ENCODE results near the gene TBX5.

The TBX5 gene

DNA sequence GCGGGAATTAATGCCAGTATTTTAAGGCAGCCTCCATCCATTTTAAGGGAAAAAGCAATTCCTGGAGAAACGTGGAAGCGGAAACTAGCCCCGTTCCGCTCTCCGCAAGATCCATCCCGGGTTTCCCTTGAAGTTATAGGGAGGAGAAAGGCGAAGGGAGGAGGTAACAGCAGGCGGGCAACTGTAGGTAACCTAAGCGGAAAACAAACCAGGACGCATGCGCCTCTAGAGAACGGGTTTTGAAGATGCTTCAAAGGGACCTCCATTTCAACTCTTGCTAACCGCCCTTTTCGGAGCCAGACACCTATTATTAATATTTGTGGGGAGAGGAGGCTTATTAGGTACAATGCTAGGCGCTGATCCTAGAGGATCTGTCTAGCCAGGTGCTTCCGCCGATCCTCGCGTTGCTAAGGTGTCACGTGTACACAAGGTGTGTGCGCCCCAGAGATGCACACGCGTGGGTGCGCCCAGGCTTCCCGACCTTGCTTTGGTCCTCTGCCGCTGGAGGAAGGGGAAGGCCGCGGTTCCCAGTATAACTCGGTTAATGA is 6.2 kb downstream of the TBX5 start:
- no peaks in the 10 kb centered on the region for H3K9me3 Mint-ChIP-seq
- H3K4me1 Mint-ChIP-seq: no peaks in the 10 kb centered on the region
- ATAC-seq (replicated peaks; ENCODE audit: extremely low read depth, poor library complexity, severe bottlenecking): no peak
- peaks cover 1% of the 10 kb centered on the region for H3K36me3 Mint-ChIP-seq (ENCODE audit: insufficient read depth)
- DNase-seq (ENCODE audit: low spot score in 2 of 2): no peak
- H3K27me3 Mint-ChIP-seq: peaks cover 95% of the 10 kb centered on the region
- H3K4me3 Mint-ChIP-seq: no peak overlapping the region
- H3K27ac Mint-ChIP-seq (ENCODE audit: low read depth): no peak overlapping the region

DNA sequence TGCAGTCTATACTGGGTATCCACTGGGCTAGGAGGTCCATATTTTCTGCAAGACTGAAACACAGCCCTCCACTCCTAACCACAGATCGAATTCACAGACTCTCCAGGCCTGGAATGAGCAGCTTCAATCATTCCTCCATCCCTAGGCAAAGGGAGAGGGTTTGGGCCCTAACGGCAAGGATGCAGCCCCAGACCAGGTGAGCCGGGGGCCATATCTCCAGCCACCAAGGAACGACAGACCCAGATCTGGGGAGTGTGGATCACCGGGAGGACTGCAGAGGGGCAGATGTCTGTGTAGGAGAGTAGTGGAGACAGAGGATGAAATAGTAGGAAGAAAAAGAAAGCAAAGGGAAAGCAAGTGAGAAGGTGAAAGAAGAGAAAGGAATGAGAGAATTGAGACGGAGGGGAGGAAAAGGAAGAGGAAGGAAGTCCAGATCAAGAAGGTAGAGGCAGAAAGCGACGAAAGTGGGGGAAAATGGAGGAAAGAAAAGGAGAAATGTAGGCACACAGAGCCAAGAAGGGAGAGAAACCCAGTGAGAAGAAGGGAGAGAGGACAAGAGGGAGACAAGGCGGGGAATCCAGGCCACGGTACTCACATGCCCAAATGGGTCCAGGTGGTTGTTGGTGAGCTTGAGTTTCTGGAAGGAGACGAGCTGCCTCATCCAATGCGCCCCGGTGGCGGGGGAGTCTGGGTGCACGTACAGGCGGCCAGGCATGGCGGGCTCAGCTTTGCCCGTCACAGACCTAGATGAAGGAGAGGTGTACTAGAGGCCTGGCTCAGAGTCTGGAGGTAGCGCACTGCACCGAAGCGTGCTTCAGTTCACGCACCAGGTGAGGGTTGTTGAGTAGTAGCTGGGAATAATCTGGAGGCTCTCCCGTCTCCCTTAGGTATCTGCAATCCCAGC is 7.7 kb downstream of the TBX5 start:
- H3K27me3 Mint-ChIP-seq: peaks cover 95% of the 10 kb centered on the region
- H3K9me3 Mint-ChIP-seq: no peaks in the 10 kb centered on the region
- DNase-seq (ENCODE audit: low spot score in 2 of 2): no peak
- no peak for ATAC-seq (replicated peaks; ENCODE audit: extremely low read depth, poor library complexity, severe bottlenecking)
- H3K4me3 Mint-ChIP-seq: no peak overlapping the region
- no peaks in the 10 kb centered on the region for H3K36me3 Mint-ChIP-seq (ENCODE audit: insufficient read depth)
- no peaks in the 10 kb centered on the region for H3K4me1 Mint-ChIP-seq
- H3K27ac Mint-ChIP-seq (ENCODE audit: low read depth): no peak overlapping the region

- no peaks in the 10 kb centered on the region for H3K4me1 Mint-ChIP-seq
- H3K27ac Mint-ChIP-seq (ENCODE audit: low read depth): no peak overlapping the region
- H3K27me3 Mint-ChIP-seq: peaks cover 94% of the 10 kb centered on the region
- no peak for ATAC-seq (replicated peaks; ENCODE audit: extremely low read depth, poor library complexity, severe bottlenecking)
- H3K4me3 Mint-ChIP-seq: no peak overlapping the region
- no peaks in the 10 kb centered on the region for H3K36me3 Mint-ChIP-seq (ENCODE audit: insufficient read depth)
- H3K9me3 Mint-ChIP-seq: no peaks in the 10 kb centered on the region
- no peak for DNase-seq (ENCODE audit: low spot score in 2 of 2)
These were observed 8.8 kb downstream of the TBX5 start for GRCh38 chr12:114396869-114397719.

DNA sequence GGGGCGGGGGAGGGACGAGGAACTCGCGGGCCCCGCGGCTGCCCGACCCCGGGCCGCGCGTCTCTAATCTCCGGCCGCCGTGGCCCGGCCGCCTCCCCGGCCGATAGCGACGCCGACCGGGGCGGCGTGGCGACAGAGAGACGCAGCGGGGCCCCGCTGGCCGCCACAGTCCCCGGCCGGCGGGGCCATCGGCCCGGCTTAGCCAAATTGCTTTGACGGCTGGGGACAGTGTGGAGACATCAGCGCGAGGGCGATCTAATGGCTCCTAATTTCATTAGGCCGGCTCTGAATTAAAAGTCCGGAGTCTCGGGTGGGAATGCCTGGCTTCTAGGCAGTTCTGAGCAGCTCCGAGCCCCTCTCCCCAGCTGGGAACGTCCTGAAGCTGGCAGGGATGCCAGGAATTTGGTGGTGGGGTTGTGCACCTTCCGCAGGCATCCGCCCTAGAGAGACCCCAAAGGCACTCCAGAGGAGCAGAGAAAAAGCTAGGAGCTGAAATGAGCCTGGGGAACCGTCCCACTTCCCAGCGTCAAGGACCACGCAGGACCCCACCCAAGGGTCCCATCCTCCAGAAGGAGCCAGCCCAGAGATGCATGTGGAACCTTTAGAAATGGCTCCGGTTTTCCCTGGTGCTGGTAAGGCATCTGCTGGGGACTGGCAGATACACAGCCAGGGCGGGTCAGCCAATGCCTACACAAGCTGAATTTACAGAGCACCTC is 9.6 kb downstream of the TBX5 start:
- Mint-ChIP-seq H3K4me3 (no peak overlapping the region), H3K36me3 (ENCODE audit: insufficient read depth) (no peaks in the 10 kb centered on the region), H3K27ac (ENCODE audit: low read depth) (no peak overlapping the region), H3K4me1 (no peaks in the 10 kb centered on the region), H3K27me3 (peaks cover 94% of the 10 kb centered on the region), H3K9me3 (no peaks in the 10 kb centered on the region)
- ATAC-seq (replicated peaks; ENCODE audit: extremely low read depth, poor library complexity, severe bottlenecking) (no peak), DNase-seq (ENCODE audit: low spot score in 2 of 2) (no peak)

- Mint-ChIP-seq H3K4me3 (no peak overlapping the region), H3K9me3 (no peaks in the 10 kb centered on the region), H3K27ac (ENCODE audit: low read depth) (no peak overlapping the region), H3K36me3 (ENCODE audit: insufficient read depth) (no peaks in the 10 kb centered on the region), H3K4me1 (no peaks in the 10 kb centered on the region), H3K27me3 (peaks cover 94% of the 10 kb centered on the region)
- DNase-seq (ENCODE audit: low spot score in 2 of 2): no peak
- ATAC-seq (replicated peaks; ENCODE audit: extremely low read depth, poor library complexity, severe bottlenecking): no peak
These were observed 10.2 kb downstream of the TBX5 start for GRCh38 chr12:114395755-114396152.

GRCh38 chr12:114395233-114395632 is 10.7 kb downstream of the TBX5 start:
- H3K4me1 Mint-ChIP-seq: no peaks in the 10 kb centered on the region
- no peaks in the 10 kb centered on the region for H3K9me3 Mint-ChIP-seq
- DNase-seq (ENCODE audit: low spot score in 2 of 2) (no peak), ATAC-seq (replicated peaks; ENCODE audit: extremely low read depth, poor library complexity, severe bottlenecking) (no peak)
- H3K4me3 Mint-ChIP-seq: no peak overlapping the region
- peaks cover 95% of the 10 kb centered on the region for H3K27me3 Mint-ChIP-seq
- no peaks in the 10 kb centered on the region for H3K36me3 Mint-ChIP-seq (ENCODE audit: insufficient read depth)
- H3K27ac Mint-ChIP-seq (ENCODE audit: low read depth): no peak overlapping the region

DNA sequence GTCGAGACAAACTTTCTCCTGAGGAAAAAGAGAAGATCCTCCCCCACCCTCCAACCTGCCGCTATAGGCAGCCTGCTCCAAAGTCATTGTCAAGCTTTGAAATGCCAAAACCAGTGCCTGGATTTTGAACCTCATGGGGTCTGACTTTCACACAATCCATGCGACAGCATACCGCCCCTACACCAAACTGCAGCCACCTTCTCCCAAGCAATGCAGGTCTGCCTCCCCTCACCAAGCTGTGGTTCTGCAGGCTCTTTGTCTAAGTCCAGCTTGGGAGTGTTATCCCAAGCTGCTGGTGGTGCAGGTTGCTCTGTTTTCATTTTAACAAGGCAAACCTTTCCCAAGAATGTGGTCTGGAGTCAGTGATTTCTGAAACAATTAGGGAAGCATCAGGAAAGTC is 12.4 kb downstream of the TBX5 start:
- no peaks in the 10 kb centered on the region for H3K36me3 Mint-ChIP-seq (ENCODE audit: insufficient read depth)

DNA sequence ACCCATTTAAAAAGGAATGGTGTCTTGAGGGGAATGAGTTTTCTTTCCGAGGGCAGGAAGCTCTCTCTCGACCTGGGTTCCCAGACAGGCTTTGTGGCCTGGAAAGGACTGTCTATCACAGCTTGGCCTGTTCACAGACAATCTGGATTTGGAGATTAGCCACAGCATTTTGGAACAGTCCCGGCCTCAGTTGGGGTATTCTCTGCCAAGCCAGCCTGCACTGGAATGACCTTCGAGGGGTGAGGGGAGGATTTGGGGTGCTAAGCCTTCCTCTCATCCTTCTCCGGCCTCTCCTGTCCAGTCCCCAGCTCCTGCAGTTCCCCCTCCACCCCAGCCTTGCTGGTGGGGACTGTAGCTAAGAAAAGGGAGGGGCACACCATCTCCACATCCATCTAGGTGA is 13.0 kb downstream of the TBX5 start:
- Mint-ChIP-seq H3K9me3 (no peaks in the 10 kb centered on the region), H3K27me3 (peaks cover 77% of the 10 kb centered on the region), H3K4me1 (no peaks in the 10 kb centered on the region), H3K27ac (ENCODE audit: low read depth) (no peak overlapping the region), H3K36me3 (ENCODE audit: insufficient read depth) (no peaks in the 10 kb centered on the region), H3K4me3 (no peak overlapping the region)
- no peak for ATAC-seq (replicated peaks; ENCODE audit: extremely low read depth, poor library complexity, severe bottlenecking)
- no peak for DNase-seq (ENCODE audit: low spot score in 2 of 2)

More for the DNA sequence above, 12.4 kb downstream of the TBX5 start:
- Mint-ChIP-seq H3K4me3 (no peak overlapping the region), H3K4me1 (no peaks in the 10 kb centered on the region), H3K27ac (ENCODE audit: low read depth) (no peak overlapping the region), H3K9me3 (no peaks in the 10 kb centered on the region), H3K27me3 (peaks cover 84% of the 10 kb centered on the region)
- ATAC-seq (replicated peaks; ENCODE audit: extremely low read depth, poor library complexity, severe bottlenecking) (no peak), DNase-seq (ENCODE audit: low spot score in 2 of 2) (no peak)

- H3K27ac Mint-ChIP-seq (ENCODE audit: low read depth): no peak overlapping the region
- peaks cover 59% of the 10 kb centered on the region for H3K27me3 Mint-ChIP-seq
- H3K4me1 Mint-ChIP-seq: no peaks in the 10 kb centered on the region
- DNase-seq (ENCODE audit: low spot score in 2 of 2) (no peak), ATAC-seq (replicated peaks; ENCODE audit: extremely low read depth, poor library complexity, severe bottlenecking) (no peak)
- no peaks in the 10 kb centered on the region for H3K9me3 Mint-ChIP-seq
- H3K4me3 Mint-ChIP-seq: no peak overlapping the region
- H3K36me3 Mint-ChIP-seq (ENCODE audit: insufficient read depth): no peaks in the 10 kb centered on the region
These were observed 14.9 kb downstream of the TBX5 start for GRCh38 chr12:114391088-114391487.

GRCh38 chr12:114384739-114385138 is 21.2 kb downstream of the TBX5 start:
- Mint-ChIP-seq H3K36me3 (ENCODE audit: insufficient read depth) (no peaks in the 10 kb centered on the region), H3K9me3 (peaks cover 5% of the 10 kb centered on the region), H3K27ac (ENCODE audit: low read depth) (no peak overlapping the region), H3K4me3 (no peak overlapping the region), H3K4me1 (no peaks in the 10 kb centered on the region), H3K27me3 (peaks cover 9% of the 10 kb centered on the region)
- ATAC-seq (replicated peaks; ENCODE audit: extremely low read depth, poor library complexity, severe bottlenecking) (no peak), DNase-seq (ENCODE audit: low spot score in 2 of 2) (no peak)

- Mint-ChIP-seq H3K27me3 (peaks cover 9% of the 10 kb centered on the region), H3K9me3 (peaks cover 5% of the 10 kb centered on the region), H3K36me3 (ENCODE audit: insufficient read depth) (no peaks in the 10 kb centered on the region), H3K27ac (ENCODE audit: low read depth) (no peak overlapping the region), H3K4me1 (no peaks in the 10 kb centered on the region), H3K4me3 (no peak overlapping the region)
- ATAC-seq (replicated peaks; ENCODE audit: extremely low read depth, poor library complexity, severe bottlenecking): no peak
- no peak for DNase-seq (ENCODE audit: low spot score in 2 of 2)
These were observed 24.8 kb downstream of the TBX5 start for GRCh38 chr12:114381177-114381576.

DNA sequence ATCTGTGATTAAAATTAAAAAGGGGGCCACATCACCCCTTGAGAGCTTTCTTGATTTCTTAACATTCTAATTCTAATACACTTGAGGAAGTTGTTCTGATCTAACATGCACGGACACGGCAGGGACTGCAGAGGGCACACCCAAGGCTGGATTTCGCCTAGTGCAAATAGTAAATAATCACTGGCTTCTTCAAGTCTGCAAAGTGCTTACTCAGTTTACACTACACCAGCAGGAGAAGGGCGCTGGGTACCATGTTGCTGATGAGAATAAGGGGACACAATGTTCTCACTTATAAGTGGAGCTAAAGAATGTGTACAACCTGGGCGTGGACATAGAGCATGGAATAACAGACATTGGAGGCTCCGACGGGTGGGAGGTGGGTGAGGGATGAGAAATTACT is 34.2 kb downstream of the TBX5 start:
- peaks cover 2% of the 10 kb centered on the region for H3K36me3 Mint-ChIP-seq (ENCODE audit: insufficient read depth)
- H3K27me3 Mint-ChIP-seq: peaks cover 9% of the 10 kb centered on the region
- no peak for DNase-seq (ENCODE audit: low spot score in 2 of 2)
- H3K9me3 Mint-ChIP-seq: peaks cover 6% of the 10 kb centered on the region
- H3K27ac Mint-ChIP-seq (ENCODE audit: low read depth): no peak overlapping the region
- H3K4me3 Mint-ChIP-seq: no peak overlapping the region
- no peaks in the 10 kb centered on the region for H3K4me1 Mint-ChIP-seq
- ATAC-seq (replicated peaks; ENCODE audit: extremely low read depth, poor library complexity, severe bottlenecking): no peak
